22Rv1 (cell line): ENCODE results near the gene SZT2.
"Not testable (repeated sequence)": the region's sequence is repeated elsewhere in the genome, so short reads cannot be mapped to it uniquely, and the experiment has no call there.

Experiments
- H3K27ac ChIP-seq: fragments of 450-650 bp; 2 replicates; pipeline ENCODE4 v1.5.1; 2017
- CTCF ChIP-seq: fragments of 450-650 bp; IDR thresholded peaks from 2 replicates; pipeline ENCODE4 v1.5.1; 2017; ENCODE audit warnings: mild to moderate bottlenecking
- ZFX ChIP-seq: fragments of 450-650 bp; IDR thresholded peaks from 2 replicates; pipeline ENCODE4 v1.6.1; 2017; ENCODE audit warnings: antibody characterized with exemption, borderline replicate concordance

The SZT2 gene

GRCh38 chr1:43491061-43491460 lies 101.4 kb downstream of the SZT2 start:
- no peak for TF ChIP-seq ZFX
- TF ChIP-seq CTCF = no peak
- no peak overlapping the region for H3K27ac ChIP-seq

- no peak overlapping the region for H3K27ac ChIP-seq
- TF ChIP-seq CTCF (no peak), ZFX (no peak)
These were observed 103.1 kb downstream of the SZT2 start for GRCh38 chr1:43492826-43493225.

- H3K27ac ChIP-seq = no peak overlapping the region
- no peak for TF ChIP-seq CTCF
- no peak for TF ChIP-seq ZFX
These were observed 104.2 kb downstream of the SZT2 start for GRCh38 chr1:43493661-43494450.

DNA sequence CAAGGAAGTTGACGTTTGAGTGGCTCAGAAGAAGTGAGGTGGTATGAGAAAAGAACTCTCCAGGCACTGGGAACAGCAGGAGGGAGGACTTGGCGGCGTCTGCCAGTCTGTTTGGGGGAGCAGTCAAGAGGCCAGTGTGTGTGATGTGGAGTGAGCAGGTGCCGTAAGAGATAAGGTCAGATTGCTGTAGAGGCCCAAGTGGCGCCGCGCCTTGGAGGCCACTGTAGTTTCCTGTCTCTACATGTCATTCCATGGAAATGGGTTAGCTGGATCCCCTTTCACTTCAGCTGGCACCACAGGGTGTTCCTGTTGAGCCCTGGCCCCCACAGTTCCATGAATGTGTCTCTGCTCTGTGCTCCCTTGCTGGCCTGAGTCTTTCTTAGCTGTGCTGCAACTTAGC lies 105.5 kb downstream of the SZT2 start:
- TF ChIP-seq CTCF = no peak
- TF ChIP-seq ZFX = no peak
- H3K27ac ChIP-seq = no peak overlapping the region

DNA sequence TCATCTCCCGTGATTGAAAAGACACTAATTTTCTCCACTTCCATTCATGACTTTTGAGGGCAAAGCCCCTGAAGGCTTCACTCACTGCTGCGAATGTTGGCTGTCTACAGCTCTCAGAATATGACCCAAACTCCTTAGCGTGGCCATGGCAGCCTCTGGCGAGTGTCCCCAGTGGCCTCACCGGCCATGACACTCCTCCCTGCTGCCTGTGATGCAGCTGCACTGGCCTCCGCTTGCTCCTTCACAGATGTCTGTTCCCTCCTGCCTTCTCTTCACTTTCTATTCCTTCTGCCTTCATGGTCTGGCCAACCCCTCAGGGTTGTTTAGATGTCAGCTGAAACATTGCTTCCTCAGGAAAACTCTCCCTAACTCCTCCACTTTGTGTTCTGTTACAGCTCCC lies 110.2 kb downstream of the SZT2 start:
- H3K27ac ChIP-seq = no peak overlapping the region
- TF ChIP-seq CTCF = no peak
- no peak for TF ChIP-seq ZFX

- H3K27ac ChIP-seq = not testable (repeated sequence)
These were observed 112.1 kb downstream of the SZT2 start for GRCh38 chr1:43501806-43502205.

GRCh38 chr1:43503534-43503933 lies 113.8 kb downstream of the SZT2 start:
- H3K27ac ChIP-seq = no peak overlapping the region
- TF ChIP-seq ZFX (no peak), CTCF (no peak)
